ENCODE results near the gene COG5. TPM values are rescaled to one million over a fixed set of nuclear protein-coding genes. Genes with fewer than 3 reads are reported as not detected.

The COG5 gene
- total and polyA plus RNA-seq, 2 donors from 2014 or later: 8.6 to 45.7 TPM

DNA sequence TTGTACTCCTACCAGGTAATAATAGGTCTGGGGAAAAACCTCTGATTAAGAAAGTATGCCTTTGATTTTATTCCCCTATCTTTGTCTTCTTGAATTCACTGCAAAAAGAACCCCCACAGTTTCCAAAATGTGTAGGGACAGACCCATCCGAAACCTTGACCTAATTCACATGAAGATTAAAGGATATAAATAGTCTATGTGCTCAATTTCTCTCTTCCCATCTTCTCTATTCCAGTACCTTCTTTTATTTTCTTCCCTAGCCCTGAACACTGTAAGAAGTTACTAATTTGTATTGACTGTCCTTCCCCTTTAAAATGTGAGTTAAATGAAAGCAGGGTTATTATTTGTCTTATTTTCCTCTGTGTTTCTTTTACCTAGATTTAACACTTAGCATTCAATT is 259.7 kb downstream of the COG5 start:
- no peak overlapping the region for H3K9ac ChIP-seq (ENCODE audit: low read length in 3 of 3)
- TF ChIP-seq CTCF (IDR thresholded peaks at IDR 0.05; ENCODE audit: borderline replicate concordance, extremely low read depth, insufficient read depth): no peak
- FAIRE-seq (no peak), DNase-seq (no peak)
- intact Hi-C loops (cut with DNase I): loop anchor here (10.0 kb wide), 1 partner anchor 59 kb away; no protein-coding TSS in a partner anchor
- no peaks in the 10 kb centered on the region for H3K9me3 ChIP-seq (ENCODE audit: control insufficient read depth in 2 of 3, insufficient read depth in 1 of 3, low read length in 3 of 3)
- no peaks in the 10 kb centered on the region for H3K36me3 ChIP-seq (ENCODE audit: control insufficient read depth in 2 of 3, insufficient read depth in 3 of 3, low read length in 3 of 3)
- no peak overlapping the region for H3K4me3 ChIP-seq (ENCODE audit: low read length in 3 of 3)
- no peak overlapping the region for H3K27ac ChIP-seq (ENCODE audit: low read depth in 2 of 2, low read length in 2 of 2)
- H3K27me3 ChIP-seq (ENCODE audit: control insufficient read depth, insufficient read depth, low read length): no peaks in the 10 kb centered on the region
- H3K4me1 ChIP-seq (ENCODE audit: control insufficient read depth in 2 of 3, insufficient read depth in 2 of 3, low read depth in 1 of 3, low read length in 3 of 3): no peaks in the 10 kb centered on the region

GRCh38 chr7:107302250-107302847 is 261.4 kb downstream of the COG5 start:
- TF ChIP-seq CTCF (IDR thresholded peaks at IDR 0.05; ENCODE audit: borderline replicate concordance, extremely low read depth, insufficient read depth): no peak
- H3K9me3 ChIP-seq (ENCODE audit: control insufficient read depth in 2 of 3, insufficient read depth in 1 of 3, low read length in 3 of 3): no peaks in the 10 kb centered on the region
- no peak overlapping the region for H3K27ac ChIP-seq (ENCODE audit: low read depth in 2 of 2, low read length in 2 of 2)
- H3K4me1 ChIP-seq (ENCODE audit: control insufficient read depth in 2 of 3, insufficient read depth in 2 of 3, low read depth in 1 of 3, low read length in 3 of 3): no peaks in the 10 kb centered on the region
- DNase-seq (no peak), FAIRE-seq (no peak)
- no peaks in the 10 kb centered on the region for H3K27me3 ChIP-seq (ENCODE audit: control insufficient read depth, insufficient read depth, low read length)
- intact Hi-C loops (cut with DNase I): loop anchor here (10.0 kb wide), 1 partner anchor 58 kb away; no protein-coding TSS in a partner anchor
- no peak overlapping the region for H3K9ac ChIP-seq (ENCODE audit: low read length in 3 of 3)
- H3K36me3 ChIP-seq (ENCODE audit: control insufficient read depth in 2 of 3, insufficient read depth in 3 of 3, low read length in 3 of 3): no peaks in the 10 kb centered on the region
- no peak overlapping the region for H3K4me3 ChIP-seq (ENCODE audit: low read length in 3 of 3)

- Histone ChIP-seq H3K27ac (ENCODE audit: low read depth in 2 of 2, low read length in 2 of 2) (no peak overlapping the region), H3K4me3 (ENCODE audit: low read length in 3 of 3) (no peak overlapping the region), H3K27me3 (ENCODE audit: control insufficient read depth, insufficient read depth, low read length) (no peaks in the 10 kb centered on the region), H3K9ac (ENCODE audit: low read length in 3 of 3) (no peak overlapping the region), H3K36me3 (ENCODE audit: control insufficient read depth in 2 of 3, insufficient read depth in 3 of 3, low read length in 3 of 3) (no peaks in the 10 kb centered on the region), H3K9me3 (ENCODE audit: control insufficient read depth in 2 of 3, insufficient read depth in 1 of 3, low read length in 3 of 3) (no peaks in the 10 kb centered on the region), H3K4me1 (ENCODE audit: control insufficient read depth in 2 of 3, insufficient read depth in 2 of 3, low read depth in 1 of 3, low read length in 3 of 3) (no peaks in the 10 kb centered on the region)
- no peak for FAIRE-seq
- DNase-seq: no peak
- intact Hi-C loops (cut with DNase I): no loop called here
- no peak for TF ChIP-seq CTCF (IDR thresholded peaks at IDR 0.05; ENCODE audit: borderline replicate concordance, extremely low read depth, insufficient read depth)
Observed at GRCh38 chr7:107294182-107294581, 269.5 kb downstream of the COG5 start.

DNA sequence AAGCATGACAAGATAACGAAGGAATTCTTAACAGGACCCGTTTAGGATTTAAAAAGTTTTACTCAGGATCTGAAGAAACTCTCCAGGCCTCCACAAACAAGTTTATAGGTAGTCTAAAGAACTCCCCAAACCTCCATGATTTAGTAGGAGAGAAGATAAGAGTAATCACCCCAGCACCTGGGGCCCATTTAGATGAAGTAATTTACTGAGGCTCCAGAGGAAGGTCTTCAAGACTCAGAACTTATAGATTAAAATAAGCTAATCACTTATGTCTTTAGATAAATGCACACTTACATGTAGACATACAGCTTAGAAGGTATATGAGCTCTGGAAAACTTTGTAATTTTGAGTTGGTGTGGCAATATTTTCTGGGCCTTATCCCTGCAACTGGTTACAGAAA is 271.1 kb downstream of the COG5 start:
- DNase-seq: no peak
- intact Hi-C loops (cut with DNase I): no loop called here
- Histone ChIP-seq H3K9me3 (ENCODE audit: control insufficient read depth in 2 of 3, insufficient read depth in 1 of 3, low read length in 3 of 3) (no peaks in the 10 kb centered on the region), H3K27ac (ENCODE audit: low read depth in 2 of 2, low read length in 2 of 2) (no peak overlapping the region), H3K27me3 (ENCODE audit: control insufficient read depth, insufficient read depth, low read length) (no peaks in the 10 kb centered on the region), H3K4me1 (ENCODE audit: control insufficient read depth in 2 of 3, insufficient read depth in 2 of 3, low read depth in 1 of 3, low read length in 3 of 3) (no peaks in the 10 kb centered on the region), H3K4me3 (ENCODE audit: low read length in 3 of 3) (no peak overlapping the region), H3K36me3 (ENCODE audit: control insufficient read depth in 2 of 3, insufficient read depth in 3 of 3, low read length in 3 of 3) (no peaks in the 10 kb centered on the region), H3K9ac (ENCODE audit: low read length in 3 of 3) (no peak overlapping the region)
- TF ChIP-seq CTCF (IDR thresholded peaks at IDR 0.05; ENCODE audit: borderline replicate concordance, extremely low read depth, insufficient read depth): no peak
- no peak for FAIRE-seq

Measured in kidney (tissue), 14 donors.